Mesodermal cell (in vitro differentiated cells): ENCODE measurements around the gene TSPAN17.

ENCODE experiments used
- H3K27ac ChIP-seq: 2 replicates; pipeline ENCODE4 v1.7.0; 2013; ENCODE audit warnings: mild to moderate bottlenecking, low read depth, low read length, moderate library complexity; ENCODE audit not compliant: severe bottlenecking
- H3K36me3 ChIP-seq: 2 replicates; pipeline ENCODE4 v1.7.1; 2013; ENCODE audit warnings: mild to moderate bottlenecking, low read length, moderate library complexity; ENCODE audit not compliant: control insufficient read depth, insufficient read depth
- H3K4me1 ChIP-seq: one replicate; pipeline ENCODE4 v1.7.1; 2013; ENCODE audit warnings: mild to moderate bottlenecking, low read length; ENCODE audit not compliant: insufficient read depth, control insufficient read depth, poor library complexity, severe bottlenecking
- H3K4me3 ChIP-seq: 2 replicates; pipeline ENCODE4 v1.7.0; 2013; ENCODE audit warnings: low read length, control low read depth, mild to moderate bottlenecking; ENCODE audit not compliant: insufficient read depth, poor library complexity, severe bottlenecking; ENCODE audit errors: extremely low read depth
- H3K9me3 ChIP-seq: 2 replicates; pipeline ENCODE4 v1.7.1; 2013; ENCODE audit warnings: mild to moderate bottlenecking, low read length, moderate library complexity; ENCODE audit not compliant: control insufficient read depth
- WGBS, 2 experiments: methylation state at CpG; one replicate each; pipeline ENCODE4 v1.1.5; 2013; ENCODE audit warnings: missing lambda C conversion rate in 2 of 2; ENCODE audit not compliant: insufficient coverage in 2 of 2; 5-methylcytosine and 5-hydroxymethylcytosine counted together

Gene TSPAN17

DNA sequence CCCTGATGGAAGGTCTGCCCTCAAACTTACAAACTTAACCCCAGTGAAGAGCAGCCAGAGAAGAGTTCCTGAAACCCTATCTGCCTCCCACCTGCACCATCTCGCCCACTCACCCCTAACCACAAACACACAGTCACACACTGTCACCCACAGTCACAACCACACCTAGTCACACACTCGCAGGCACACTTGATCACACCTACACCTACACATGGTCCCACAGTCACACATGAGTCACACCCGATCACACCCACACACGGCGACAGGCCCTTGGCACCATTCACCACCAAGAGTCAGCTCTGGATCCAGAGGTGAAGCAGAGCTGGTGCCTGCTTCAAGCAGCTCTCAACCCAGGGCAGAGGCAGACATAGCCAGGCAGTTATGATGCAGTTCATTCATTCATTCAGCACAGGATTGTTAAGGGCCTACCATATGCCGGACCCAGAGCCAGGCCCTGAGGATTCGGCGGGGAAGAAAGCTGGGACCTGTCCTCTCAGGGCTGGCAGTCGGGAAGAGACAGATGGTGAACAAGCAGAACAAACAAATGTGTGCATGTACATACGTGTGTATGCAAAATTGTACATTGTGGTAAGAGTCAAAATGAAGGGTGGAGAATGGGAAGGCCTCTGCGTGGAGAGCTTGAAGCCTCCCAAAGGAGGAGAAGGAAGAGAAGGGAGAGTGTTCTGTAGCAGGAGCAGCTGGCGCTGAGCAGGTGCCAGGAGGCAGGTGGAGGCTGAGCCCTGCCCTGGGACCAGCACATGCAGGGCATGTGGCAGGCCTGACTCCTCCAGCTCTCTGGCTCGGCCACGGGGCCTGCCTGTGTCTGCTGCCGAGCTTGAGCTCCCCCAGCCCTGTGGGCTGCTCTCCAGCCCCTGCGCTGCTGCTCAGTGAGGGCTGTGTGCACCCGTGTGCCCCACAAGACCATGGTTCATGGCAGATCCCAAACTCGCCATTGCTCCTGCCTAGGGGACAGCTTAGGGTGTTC lies 6.4 kb downstream of the TSPAN17 start:
- no peak overlapping the region for H3K4me3 ChIP-seq
- peaks cover 23% of the 10 kb centered on the region for H3K36me3 ChIP-seq
- 93 to 96% methylated on average over 15 to 18 of the region's 18 CpGs for WGBS, 2 experiments
- peaks cover under 1% of the 10 kb centered on the region for H3K4me1 ChIP-seq
- H3K27ac ChIP-seq = no peak overlapping the region
- H3K9me3 ChIP-seq = no peaks in the 10 kb centered on the region

DNA sequence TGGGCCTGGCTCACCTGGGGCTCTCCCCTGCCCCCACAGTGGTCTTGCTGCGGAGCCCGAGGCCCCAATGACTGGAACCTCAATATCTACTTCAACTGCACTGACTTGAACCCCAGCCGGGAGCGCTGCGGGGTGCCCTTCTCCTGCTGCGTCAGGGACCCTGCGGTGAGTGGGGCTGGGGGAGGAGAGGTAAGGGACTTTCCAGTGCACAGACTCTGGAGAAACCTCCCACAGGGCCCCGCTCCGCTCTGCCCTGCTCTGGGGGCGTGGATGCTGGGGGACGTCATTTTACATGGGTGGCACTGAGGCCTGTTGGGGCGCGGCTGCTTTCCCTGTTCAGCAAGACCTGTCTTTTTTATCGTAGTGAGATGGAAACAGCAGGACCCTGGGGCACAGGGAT lies 7.6 kb downstream of the TSPAN17 start:
- H3K4me3 ChIP-seq = no peak overlapping the region
- H3K36me3 ChIP-seq = peaks cover 23% of the 10 kb centered on the region
- 79 to 80% methylated on average over 7 of the region's 14 CpGs for WGBS, 2 experiments
- H3K9me3 ChIP-seq = no peaks in the 10 kb centered on the region
- no peaks in the 10 kb centered on the region for H3K4me1 ChIP-seq
- no peak overlapping the region for H3K27ac ChIP-seq

DNA sequence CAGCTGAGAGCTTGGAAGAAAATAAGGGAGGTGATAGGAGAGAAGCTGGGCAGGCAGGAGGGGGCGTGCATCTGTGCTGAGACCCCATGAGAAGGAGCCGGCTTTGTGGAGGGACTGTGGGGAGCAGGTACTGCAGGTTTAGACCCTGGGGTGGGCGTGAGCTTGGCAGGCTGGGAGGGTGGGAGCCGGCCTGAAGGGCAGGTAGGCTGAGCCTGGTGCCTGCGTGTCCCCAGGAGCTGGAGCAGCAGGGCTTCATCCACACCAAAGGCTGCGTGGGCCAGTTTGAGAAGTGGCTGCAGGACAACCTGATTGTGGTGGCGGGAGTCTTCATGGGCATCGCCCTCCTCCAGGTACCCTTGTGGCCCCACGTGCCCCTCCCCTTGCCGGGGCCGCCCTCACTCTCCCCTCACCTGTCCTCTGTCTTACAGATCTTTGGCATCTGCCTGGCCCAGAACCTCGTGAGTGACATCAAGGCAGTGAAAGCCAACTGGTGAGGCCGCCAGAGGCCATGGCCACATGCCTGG lies 9.2 kb downstream of the TSPAN17 start:
- Histone ChIP-seq H3K27ac (no peak overlapping the region), H3K4me3 (no peak overlapping the region), H3K9me3 (no peaks in the 10 kb centered on the region), H3K36me3 (peaks cover 23% of the 10 kb centered on the region), H3K4me1 (no peaks in the 10 kb centered on the region)
- WGBS, 2 experiments = 89 to 98% methylated on average over 10 to 13 of the region's 13 CpGs

DNA sequence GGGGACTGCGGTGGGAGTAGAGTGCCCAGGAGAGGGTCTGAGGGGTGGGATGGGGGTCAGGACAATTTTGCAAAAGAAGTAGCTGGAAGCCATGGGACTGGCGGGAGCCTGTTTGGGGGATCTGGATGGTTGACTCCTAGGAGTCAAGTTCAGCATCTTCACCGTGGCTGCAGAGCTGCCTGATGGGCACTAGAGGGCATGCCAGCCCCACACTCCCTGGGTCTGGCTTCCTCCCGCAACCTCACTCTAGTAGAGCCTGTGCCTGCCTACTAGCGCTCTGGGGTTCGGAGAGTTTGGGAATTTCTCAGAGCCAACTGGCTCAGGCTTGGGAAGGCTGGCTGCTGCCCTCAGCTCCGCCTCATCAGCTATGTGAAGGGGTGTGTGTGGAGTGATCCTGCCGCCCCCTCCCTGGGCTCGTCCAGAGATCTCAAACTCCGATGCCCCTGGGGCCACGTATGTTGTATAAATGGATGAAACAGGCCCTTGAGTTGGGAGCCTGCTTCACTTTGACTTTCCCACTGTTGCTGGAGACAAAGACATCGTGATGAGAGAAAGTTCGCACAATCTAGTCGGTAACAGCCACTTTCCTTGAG lies 10.8 kb downstream of the TSPAN17 start:
- H3K4me3 ChIP-seq = no peak overlapping the region
- peaks cover 11% of the 10 kb centered on the region for H3K36me3 ChIP-seq
- no peaks in the 10 kb centered on the region for H3K4me1 ChIP-seq
- no peaks in the 10 kb centered on the region for H3K9me3 ChIP-seq
- WGBS, 2 experiments = 66 to 68% methylated on average over 9 of the region's 14 CpGs
- no peak overlapping the region for H3K27ac ChIP-seq

DNA sequence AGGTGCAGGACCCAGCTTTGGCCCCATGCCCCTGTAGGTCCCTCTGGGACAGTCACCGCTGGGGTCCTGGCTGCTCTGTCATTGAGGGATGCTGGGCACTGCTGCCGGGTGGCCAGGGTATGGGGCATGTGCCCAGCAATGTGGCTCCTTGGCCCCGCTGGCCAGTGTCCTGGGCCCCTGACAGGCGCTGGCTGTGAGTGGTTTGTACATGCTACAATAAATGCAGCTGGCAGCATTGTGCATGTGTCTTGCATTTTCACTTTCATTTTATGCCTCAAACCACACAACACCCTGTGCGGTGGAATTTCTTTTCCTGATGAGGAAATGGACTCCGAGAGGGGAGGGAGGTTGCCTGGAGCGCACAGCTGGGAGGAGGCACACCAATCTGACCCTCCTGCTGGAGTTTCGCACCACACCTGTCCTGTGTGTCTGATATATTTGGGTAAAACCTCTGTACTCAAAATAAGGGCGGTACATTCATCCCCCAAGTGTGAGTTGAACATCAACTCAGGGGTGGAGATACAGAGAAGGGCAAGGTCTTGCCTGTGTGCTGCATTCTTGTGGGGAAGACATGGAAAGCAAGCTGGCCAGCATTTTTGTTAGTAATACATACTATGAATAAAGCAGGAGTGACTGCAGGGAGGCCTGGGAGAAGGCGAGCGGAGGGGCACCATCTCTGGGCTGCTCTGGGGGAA lies 11.7 kb downstream of the TSPAN17 start:
- H3K4me3 ChIP-seq = no peak overlapping the region
- H3K4me1 ChIP-seq = no peaks in the 10 kb centered on the region
- H3K9me3 ChIP-seq = no peaks in the 10 kb centered on the region
- WGBS, 2 experiments = 88 to 89% methylated on average over 5 to 9 of the region's 11 CpGs
- no peak overlapping the region for H3K27ac ChIP-seq
- H3K36me3 ChIP-seq = peaks cover 10% of the 10 kb centered on the region

DNA sequence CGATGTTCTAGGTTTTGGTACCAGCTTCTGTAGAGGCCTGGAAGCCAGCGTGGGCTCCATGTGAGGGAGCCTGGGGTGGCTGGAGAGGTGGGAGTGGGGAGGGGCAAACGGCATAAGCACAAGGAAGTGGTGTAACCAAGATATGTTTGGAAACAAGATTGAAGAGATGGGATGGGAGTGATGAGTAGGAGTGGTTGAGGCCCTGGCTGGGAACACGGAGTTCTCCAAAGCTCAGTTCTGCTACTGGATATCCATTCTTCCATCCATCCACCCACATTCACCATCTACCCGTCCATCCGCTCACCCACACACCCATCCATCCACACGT lies 12.2 kb downstream of the TSPAN17 start:
- Histone ChIP-seq H3K9me3 (no peaks in the 10 kb centered on the region), H3K4me3 (no peak overlapping the region), H3K4me1 (no peaks in the 10 kb centered on the region), H3K27ac (no peak overlapping the region), H3K36me3 (peaks cover 10% of the 10 kb centered on the region)
- 80 to 86% methylated on average over 3 to 6 of the region's 7 CpGs for WGBS, 2 experiments

DNA sequence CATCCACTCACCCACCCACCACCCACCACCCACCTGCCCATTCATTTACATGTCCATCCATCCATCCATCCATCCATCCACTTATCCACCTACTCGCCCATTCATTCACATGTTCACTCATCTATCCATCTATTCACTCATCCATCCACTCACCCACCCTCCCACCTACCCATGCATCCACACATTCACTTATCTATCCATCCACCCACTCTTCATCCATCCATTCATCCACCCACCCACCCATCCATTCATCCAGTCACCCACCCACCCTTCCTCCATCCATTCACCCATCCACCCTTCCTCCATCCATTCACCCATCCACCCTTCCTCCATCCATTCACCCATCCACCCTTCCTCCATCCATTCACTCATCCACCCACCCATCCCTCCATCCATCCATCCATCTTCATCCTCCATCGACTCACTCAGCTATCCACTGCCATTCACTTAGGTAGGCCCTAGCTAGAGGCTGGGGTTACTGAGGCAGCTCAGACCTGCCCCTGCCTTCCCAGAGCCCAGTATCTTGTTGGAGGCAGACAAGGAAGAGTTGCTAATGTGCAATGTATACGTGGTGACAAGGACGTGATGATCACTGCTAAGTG lies 12.7 kb downstream of the TSPAN17 start:
- 58 to 76% methylated on average over 2 to 3 of the region's 4 CpGs for WGBS, 2 experiments
- no peaks in the 10 kb centered on the region for H3K9me3 ChIP-seq
- H3K4me3 ChIP-seq = no peak overlapping the region

DNA sequence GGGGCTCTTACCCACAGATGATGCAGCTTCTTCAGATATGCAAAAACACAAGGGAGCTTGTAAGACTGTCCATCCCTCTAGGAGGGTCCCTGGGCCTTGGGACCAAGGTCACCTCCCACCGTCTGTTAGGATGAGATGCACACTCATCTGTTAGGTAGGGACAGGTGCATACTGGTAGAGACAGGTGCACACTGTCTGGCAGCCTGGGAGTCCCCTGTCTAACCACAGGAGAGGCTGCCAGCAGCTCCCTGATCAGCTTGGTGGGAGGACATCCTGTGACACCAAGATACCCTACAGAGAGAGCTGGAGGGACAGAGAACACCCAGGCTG lies 13.2 kb downstream of the TSPAN17 start:
- WGBS, 2 experiments = 29 to 50% methylated on average over 1 of the region's 1 CpG
- Histone ChIP-seq H3K4me3 (no peak overlapping the region), H3K36me3 (peaks cover 10% of the 10 kb centered on the region), H3K9me3 (no peaks in the 10 kb centered on the region), H3K4me1 (no peaks in the 10 kb centered on the region), H3K27ac (no peak overlapping the region)

More for the DNA sequence above, 12.7 kb downstream of the TSPAN17 start:
- H3K4me1 ChIP-seq = no peaks in the 10 kb centered on the region
- peaks cover 10% of the 10 kb centered on the region for H3K36me3 ChIP-seq
- no peak overlapping the region for H3K27ac ChIP-seq

DNA sequence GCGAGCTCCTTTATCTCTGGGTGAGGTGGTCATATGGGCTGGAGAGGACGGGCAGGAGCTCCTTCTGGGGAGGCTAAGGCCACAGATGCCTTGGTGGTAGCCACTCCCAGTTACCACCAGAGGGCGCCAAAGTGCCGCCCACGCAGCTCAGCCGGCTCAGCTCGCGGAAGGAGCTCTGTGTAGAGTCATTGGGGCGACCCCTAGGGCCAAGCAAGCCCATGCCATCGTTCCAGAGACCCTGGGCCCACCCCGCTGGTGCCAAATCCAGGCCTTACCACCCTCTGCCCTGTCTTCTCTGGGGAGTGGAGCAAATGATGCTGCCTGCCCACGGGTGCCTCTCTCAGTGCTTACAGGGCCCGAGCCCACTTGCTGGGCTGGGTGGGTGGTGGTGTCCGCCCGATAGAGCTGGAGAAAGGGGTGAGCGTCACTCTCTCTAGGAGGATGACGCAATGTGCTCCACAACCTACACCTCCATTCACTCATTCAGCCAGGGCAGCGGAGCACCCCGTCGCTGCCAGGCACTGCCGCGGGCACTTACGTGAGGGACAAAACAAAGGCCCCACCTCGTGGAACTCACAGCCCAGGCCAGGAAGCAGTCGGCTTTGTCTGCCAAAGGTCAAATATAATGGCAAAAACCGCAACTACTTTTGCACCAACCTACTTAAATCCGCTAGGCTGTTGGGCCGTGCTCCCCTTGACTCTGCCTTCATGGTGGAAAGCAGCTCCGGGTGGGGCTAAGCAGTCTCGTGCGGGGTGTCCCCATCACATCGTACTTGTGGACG lies 13.8 kb downstream of the TSPAN17 start:
- no peak overlapping the region for H3K27ac ChIP-seq
- peaks cover 10% of the 10 kb centered on the region for H3K36me3 ChIP-seq
- no peaks in the 10 kb centered on the region for H3K9me3 ChIP-seq
- no peaks in the 10 kb centered on the region for H3K4me1 ChIP-seq
- 52 to 63% methylated on average over 22 to 31 of the region's 33 CpGs for WGBS, 2 experiments
- H3K4me3 ChIP-seq = no peak overlapping the region

DNA sequence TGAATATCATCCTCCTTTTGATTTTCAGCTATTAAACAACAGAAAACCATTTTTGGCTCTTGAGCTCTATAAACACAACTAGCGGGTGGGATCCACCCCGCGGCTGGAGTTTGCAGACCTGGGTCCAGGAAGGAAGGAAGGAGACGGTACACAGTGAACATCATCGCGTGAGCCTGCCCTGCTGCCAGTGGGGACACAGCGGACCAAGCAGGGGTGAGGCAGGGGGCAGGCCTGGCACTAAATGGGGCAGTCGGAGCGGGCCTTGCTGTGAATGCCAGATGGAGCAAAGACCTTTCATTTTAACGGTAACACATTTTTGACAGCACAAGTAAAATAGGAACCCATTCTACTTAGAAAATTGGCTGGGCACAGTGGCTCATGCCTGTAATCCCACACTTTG lies 14.4 kb downstream of the TSPAN17 start:
- Histone ChIP-seq H3K27ac (no peak overlapping the region), H3K4me1 (no peaks in the 10 kb centered on the region), H3K4me3 (no peak overlapping the region), H3K9me3 (no peaks in the 10 kb centered on the region), H3K36me3 (peaks cover 9% of the 10 kb centered on the region)
- 91 to 98% methylated on average over 10 of the region's 10 CpGs for WGBS, 2 experiments
